ENCODE results near the gene CCDC85C. TPM values are rescaled to one million over a fixed set of nuclear protein-coding genes. Genes with fewer than 3 reads are reported as not detected.

CCDC85C gene
- total RNA-seq, 1 experiment from 2014 or later = 42.3 TPM

GRCh38 chr14:99599393-99599792, 4.6 kb downstream of the CCDC85C start:
- Histone ChIP-seq H2AFZ (ENCODE audit: low read depth, low read length, poor library complexity, severe bottlenecking) (no peak overlapping the region), H3K9me2 (ENCODE audit: insufficient read depth) (no peaks in the 10 kb centered on the region), H3K9me3 (ENCODE audit: control insufficient read depth in 1 of 2, insufficient read depth in 1 of 2, low read depth in 1 of 2, low read length in 2 of 2) (no peaks in the 10 kb centered on the region), H3K4me2 (ENCODE audit: low read length) (no peak overlapping the region), H3K36me3 (ENCODE audit: control insufficient read depth in 1 of 2, insufficient read depth in 2 of 2, low read length in 2 of 2) (no peaks in the 10 kb centered on the region; a peak in 1 of 4 replicates), H3K4me3 (replicated peaks in 1 of 2; ENCODE audit: low read depth in 1 of 2, low read length in 2 of 2) (no peak overlapping the region), H3K9ac (ENCODE audit: low read length) (no peak overlapping the region), H3K27ac (ENCODE audit: low read depth, low read length) (no peak overlapping the region), H3K4me1 (ENCODE audit: control insufficient read depth in 1 of 2, insufficient read depth in 2 of 2, low read length in 2 of 2) (peaks cover 11 to 22% of the 10 kb centered on the region in 2 experiments), H3K27me3 (ENCODE audit: insufficient read depth, low read length) (no peaks in the 10 kb centered on the region), H3K79me2 (ENCODE audit: insufficient read depth, low read length) (peaks cover 77% of the 10 kb centered on the region), H4K20me1 (ENCODE audit: insufficient read depth) (no peaks in the 10 kb centered on the region)
- DNase-seq (ENCODE audit: low read depth, low spot score) = no peak
- CTCF ChIA-PET = no interaction called here
- POLR2A ChIA-PET = no interaction called here
- ATAC-seq = no peak
- no TSS peak for BruUV-seq (replicated peaks)
- intact Hi-C loops (cut with micrococcal nuclease) = no loop called here
- RAD21 ChIA-PET (ENCODE audit: low non-redundant PET in 1 of 2, low total read pairs in 2 of 2, uncharacterized antibody in 2 of 2, unreplicated experiment in 2 of 2) = no interaction called here
- TF ChIP-seq ZFX (IDR thresholded peaks at IDR 0.05) (no peak), CTCF (IDR thresholded peaks at IDR 0.05 in 2 of 3, conservative IDR thresholded peaks at IDR 0.05 in 1 of 3; ENCODE audit: borderline replicate concordance in 1 of 3, insufficient read depth in 1 of 3, low read depth in 2 of 3, low read length in 2 of 3) (no peak)

GRCh38 chr14:99598774-99599173, 5.2 kb downstream of the CCDC85C start:
- POLR2A ChIA-PET = no interaction called here

More at GRCh38 chr14:99598774-99599173, 5.2 kb downstream of the CCDC85C start:
- Histone ChIP-seq H3K79me2 (ENCODE audit: insufficient read depth, low read length) (peaks cover 82% of the 10 kb centered on the region), H3K27ac (ENCODE audit: low read depth, low read length) (no peak overlapping the region), H3K9me2 (ENCODE audit: insufficient read depth) (no peaks in the 10 kb centered on the region), H3K9me3 (ENCODE audit: control insufficient read depth in 1 of 2, insufficient read depth in 1 of 2, low read depth in 1 of 2, low read length in 2 of 2) (no peaks in the 10 kb centered on the region), H3K4me1 (ENCODE audit: control insufficient read depth in 1 of 2, insufficient read depth in 2 of 2, low read length in 2 of 2) (peaks cover 11 to 22% of the 10 kb centered on the region in 2 experiments), H3K9ac (ENCODE audit: low read length) (no peak overlapping the region), H3K27me3 (ENCODE audit: insufficient read depth, low read length) (no peaks in the 10 kb centered on the region), H3K4me2 (ENCODE audit: low read length) (no peak overlapping the region), H3K36me3 (ENCODE audit: control insufficient read depth in 1 of 2, insufficient read depth in 2 of 2, low read length in 2 of 2) (no peaks in the 10 kb centered on the region; a peak in 1 of 4 replicates), H3K4me3 (replicated peaks in 1 of 2; ENCODE audit: low read depth in 1 of 2, low read length in 2 of 2) (no peak overlapping the region), H4K20me1 (ENCODE audit: insufficient read depth) (no peaks in the 10 kb centered on the region), H2AFZ (ENCODE audit: low read depth, low read length, poor library complexity, severe bottlenecking) (no peak overlapping the region)
- DNase-seq (ENCODE audit: low read depth, low spot score) = no peak
- RAD21 ChIA-PET (ENCODE audit: low non-redundant PET in 1 of 2, low total read pairs in 2 of 2, uncharacterized antibody in 2 of 2, unreplicated experiment in 2 of 2) = no interaction called here
- no TSS peak for BruUV-seq (replicated peaks)
- CTCF ChIA-PET = no interaction called here
- intact Hi-C loops (cut with micrococcal nuclease) = no loop called here
- no peak for ATAC-seq
- no peak for TF ChIP-seq YY1 (IDR thresholded peaks at IDR 0.05; ENCODE audit: extremely low read depth, insufficient replicate concordance, low read depth, low read length)
- no peak for TF ChIP-seq SIN3A (IDR thresholded peaks at IDR 0.05; ENCODE audit: low read depth)
- no peak for TF ChIP-seq TCF7L2 (IDR thresholded peaks at IDR 0.05; ENCODE audit: borderline replicate concordance, extremely low read depth, insufficient read depth, insufficient read length)
- no peak for TF ChIP-seq MAX (IDR thresholded peaks at IDR 0.05)
- no peak for TF ChIP-seq CBX3 (IDR thresholded peaks at IDR 0.05; ENCODE audit: low read depth)

All from HCT116 (cell line).